Keratinocyte (primary cell): ENCODE measurements around the gene ATP5F1D. TPM values are rescaled to one million over a fixed set of nuclear protein-coding genes. Genes with fewer than 3 reads are reported as not detected.

Experiments
- DNase-seq: peaks from one replicate; pipeline ENCODE4 v3.0.0-alpha.2; 2011; ENCODE audit warnings: low read depth, missing footprints, low spot score
- FAIRE-seq: peaks from 2 replicates; lab custom pipeline; 2011; peaks lifted over from hg19 to GRCh38; lab: Jason Lieb, UNC
- H2AFZ ChIP-seq: 2 replicates; pipeline ENCODE4 v1.6.0; 2012; ENCODE audit warnings: low read length, control low read depth, inconsistent platforms; ENCODE audit not compliant: control insufficient read depth
- H3K27ac ChIP-seq: 2 replicates; pipeline ENCODE4 v1.5.1; 2011; ENCODE audit warnings: low read length; ENCODE audit not compliant: control insufficient read depth, insufficient read depth
- H3K27me3 ChIP-seq: 3 replicates; pipeline ENCODE4 v1.6.0; 2011; ENCODE audit warnings: low read length; ENCODE audit not compliant: control insufficient read depth, insufficient read depth; ENCODE audit errors: extremely low read depth
- H3K36me3 ChIP-seq, 2 experiments: 2 replicates in 1 of 2; 3 replicates in 1 of 2; pipeline ENCODE4 v1.5.1; 2011; ENCODE audit warnings: low read length in 2 of 2, mild to moderate bottlenecking in 1 of 2; ENCODE audit not compliant: control insufficient read depth in 2 of 2, insufficient read depth in 2 of 2; ENCODE audit errors: extremely low read depth in 1 of 2
- H3K4me1 ChIP-seq: 3 replicates; pipeline ENCODE4 v1.5.1; 2011; ENCODE audit warnings: low read length; ENCODE audit not compliant: control insufficient read depth, insufficient read depth; ENCODE audit errors: extremely low read depth
- H3K4me2 ChIP-seq: 3 replicates; pipeline ENCODE4 v1.6.0; 2011; ENCODE audit warnings: low read depth, low read length; ENCODE audit not compliant: control insufficient read depth, insufficient read depth; ENCODE audit errors: extremely low read depth
- H3K4me3 ChIP-seq, 3 experiments: fragments of 200-600 bp in 1 of 3; sonication (generic) in 1 of 3; 2 replicates in 2 of 3; 3 replicates in 1 of 3; pipeline ENCODE4 v1.5.1; 2011 to 2016; ENCODE audit warnings: low read length in 3 of 3, mild to moderate bottlenecking in 3 of 3, control low read depth in 2 of 3, inconsistent platforms in 1 of 3, low read depth in 1 of 3, mixed read lengths in 1 of 3, mixed run types in 1 of 3, moderate library complexity in 1 of 3; ENCODE audit not compliant: control insufficient read depth in 2 of 3, insufficient read depth in 2 of 3; ENCODE audit errors: extremely low read depth in 1 of 3
- H3K79me2 ChIP-seq: 2 replicates; pipeline ENCODE4 v1.6.0; 2012; ENCODE audit warnings: low read length; ENCODE audit not compliant: control insufficient read depth, insufficient read depth
- H3K9ac ChIP-seq: 3 replicates; pipeline ENCODE4 v1.6.0; 2011; ENCODE audit warnings: low read length; ENCODE audit not compliant: control insufficient read depth, insufficient read depth; ENCODE audit errors: extremely low read depth
- H3K9me1 ChIP-seq: 3 replicates; pipeline ENCODE4 v1.6.0; 2011; ENCODE audit warnings: low read length; ENCODE audit not compliant: control insufficient read depth, insufficient read depth; ENCODE audit errors: extremely low read depth
- H3K9me3 ChIP-seq: 2 replicates; pipeline ENCODE4 v1.5.1; 2012; ENCODE audit warnings: low read depth, low read length; ENCODE audit not compliant: control insufficient read depth
- H4K20me1 ChIP-seq: 3 replicates; pipeline ENCODE4 v1.6.0; 2011; ENCODE audit warnings: low read length; ENCODE audit not compliant: control insufficient read depth, insufficient read depth; ENCODE audit errors: extremely low read depth
- EZH2 ChIP-seq: IDR thresholded peaks from one replicate; pipeline ENCODE4 v1.6.1; 2012; ENCODE audit warnings: inconsistent platforms, mild to moderate bottlenecking, low read length, moderate library complexity
- dilution Hi-C: fragments of 300-500 bp; cut with MboI; formaldehyde crosslinking; loops from one replicate; pipeline ENCODE4 v1.7.0; 2020; ENCODE audit warnings: low sequenced_read_pairs; ENCODE audit not compliant: extremely low pct_ligation_motif_present
- polyA plus RNA-seq, 5 experiments: library from polyadenylated mRNA; depleted of rRNA in 3 of 5; stranded (reverse) in 3 of 5; stranded (forward) in 1 of 5; unstranded in 1 of 5; fragments of >200 nt; gene quantifications; 1 replicate in 1 of 5; 2 replicates in 3 of 5; 3 replicates in 1 of 5; pipeline versions ENCODE4 v1.2.1 to v1.2.3, GENCODE V29; 2011 to 2012; ENCODE audit warnings: missing spikeins in 2 of 5, low read depth in 1 of 5, low replicate concordance in 1 of 5
- TF ChIP-seq, protein P1 (sequence below), 3 experiments: IDR thresholded peaks in 1 of 3; conservative IDR thresholded peaks in 1 of 3; optimal IDR thresholded peaks in 1 of 3; 2 replicates in 2 of 3; 3 replicates in 1 of 3; pipeline versions ENCODE3 to v1.5.1; 2011; ENCODE audit warnings: low read length in 3 of 3, mild to moderate bottlenecking in 3 of 3, moderate library complexity in 2 of 3, control low read depth in 1 of 3, inconsistent platforms in 1 of 3; ENCODE audit not compliant: insufficient read depth in 2 of 3; ENCODE audit errors: extremely low read depth in 1 of 3

The ATP5F1D gene
- polyA plus RNA-seq, 1 donor (not counting 4 experiments of a cell fraction or from before 2014, with no cell fraction given) = 51.3 TPM

GRCh38 chr19:1223018-1223855 is 18.3 kb upstream of the ATP5F1D start:
- Histone ChIP-seq H3K9ac (no peak overlapping the region), H3K27ac (no peak overlapping the region), H3K4me2 (no peak overlapping the region), H3K9me1 (no peaks in the 10 kb centered on the region), H3K4me3 (no peak overlapping the region), H3K9me3 (no peaks in the 10 kb centered on the region), H3K27me3 (no peaks in the 10 kb centered on the region), H4K20me1 (peaks cover 3% of the 10 kb centered on the region), H3K36me3 (peaks cover 22 to 27% of the 10 kb centered on the region in 2 experiments), H3K4me1 (no peaks in the 10 kb centered on the region), H2AFZ (no peak overlapping the region), H3K79me2 (peaks cover 15% of the 10 kb centered on the region)
- TF ChIP-seq, protein P1, sequence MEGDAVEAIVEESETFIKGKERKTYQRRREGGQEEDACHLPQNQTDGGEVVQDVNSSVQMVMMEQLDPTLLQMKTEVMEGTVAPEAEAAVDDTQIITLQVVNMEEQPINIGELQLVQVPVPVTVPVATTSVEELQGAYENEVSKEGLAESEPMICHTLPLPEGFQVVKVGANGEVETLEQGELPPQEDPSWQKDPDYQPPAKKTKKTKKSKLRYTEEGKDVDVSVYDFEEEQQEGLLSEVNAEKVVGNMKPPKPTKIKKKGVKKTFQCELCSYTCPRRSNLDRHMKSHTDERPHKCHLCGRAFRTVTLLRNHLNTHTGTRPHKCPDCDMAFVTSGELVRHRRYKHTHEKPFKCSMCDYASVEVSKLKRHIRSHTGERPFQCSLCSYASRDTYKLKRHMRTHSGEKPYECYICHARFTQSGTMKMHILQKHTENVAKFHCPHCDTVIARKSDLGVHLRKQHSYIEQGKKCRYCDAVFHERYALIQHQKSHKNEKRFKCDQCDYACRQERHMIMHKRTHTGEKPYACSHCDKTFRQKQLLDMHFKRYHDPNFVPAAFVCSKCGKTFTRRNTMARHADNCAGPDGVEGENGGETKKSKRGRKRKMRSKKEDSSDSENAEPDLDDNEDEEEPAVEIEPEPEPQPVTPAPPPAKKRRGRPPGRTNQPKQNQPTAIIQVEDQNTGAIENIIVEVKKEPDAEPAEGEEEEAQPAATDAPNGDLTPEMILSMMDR (optimal IDR thresholded peaks at IDR 0.05 in 1 of 3, IDR thresholded peaks at IDR 0.05 in 1 of 3, conservative IDR thresholded peaks at IDR 0.05 in 1 of 3; ENCODE audit: extremely low read depth in 1 of 3, insufficient read depth in 2 of 3, low read length in 3 of 3) = peak; percentile 46 to 77 (median 53)
- TF ChIP-seq EZH2 = no peak
- FAIRE-seq = no peak
- dilution Hi-C loops = no loop called here
- no peak for DNase-seq

GRCh38 chr19:1224047-1224825 is 17.3 kb upstream of the ATP5F1D start:
- H3K79me2 ChIP-seq = peaks cover 6% of the 10 kb centered on the region
- H3K9me3 ChIP-seq = no peaks in the 10 kb centered on the region
- no peaks in the 10 kb centered on the region for H4K20me1 ChIP-seq
- DNase-seq (no peak), FAIRE-seq (no peak)
- H3K27ac ChIP-seq = no peak overlapping the region
- TF ChIP-seq EZH2 = no peak
- H3K4me3 ChIP-seq = no peak overlapping the region
- dilution Hi-C loops = no loop called here
- no peak overlapping the region for H2AFZ ChIP-seq
- H3K9ac ChIP-seq = no peak overlapping the region
- peaks cover 20 to 27% of the 10 kb centered on the region in 2 experiments for H3K36me3 ChIP-seq
- H3K27me3 ChIP-seq = no peaks in the 10 kb centered on the region
- H3K4me1 ChIP-seq = no peaks in the 10 kb centered on the region
- no peak overlapping the region for H3K4me2 ChIP-seq
- no peaks in the 10 kb centered on the region for H3K9me1 ChIP-seq
